Lower leg skin (tissue), 4 donors: ENCODE data around the gene RPTOR. TPM values are rescaled to one million over a fixed set of nuclear protein-coding genes. Genes with fewer than 3 reads are reported as not detected.

Experiments
- DNase-seq, 2 donors: peaks; one replicate each; pipeline ENCODE4 v3.0.0-alpha.2; 2019; ENCODE audit warnings: low spot score in 2 of 2
- H3K4me3 ChIP-seq: fragments of 200-600 bp; sonication (generic); 2 replicates; pipeline ENCODE4 v1.5.1; 2017; ENCODE audit warnings: mild to moderate bottlenecking, low read depth; ENCODE audit not compliant: poor library complexity, severe bottlenecking
- CTCF ChIP-seq, 3 donors: fragments of 450-650 bp; IDR thresholded peaks; one replicate each; pipeline ENCODE4 v1.5.1; 2016; ENCODE audit warnings: antibody characterized with exemption in 3 of 3, mild to moderate bottlenecking in 3 of 3, moderate library complexity in 2 of 3
- POLR2A ChIP-seq, 2 donors: fragments of 450-650 bp; IDR thresholded peaks; one replicate each; pipeline ENCODE4 v1.6.1; 2016 to 2017; ENCODE audit warnings: antibody characterized with exemption in 2 of 2, mild to moderate bottlenecking in 1 of 2, moderate library complexity in 1 of 2
- WGBS, 2 donors: methylation state at CpG; one replicate each; pipeline ENCODE4 v1.1.5; 2018; 5-methylcytosine and 5-hydroxymethylcytosine counted together
- intact Hi-C: fragments of 100-400 bp; cut with DNase I; formaldehyde crosslinking; loops from one replicate; pipeline ENCODE4 v1.15.0; 2023; ENCODE audit warnings: low total_unique reads
- total RNA-seq, 4 donors: library from RNA; depleted of rRNA; stranded (reverse); fragments of >200 nt; gene quantifications; one replicate each; pipeline ENCODE4 v1.1.0, GENCODE V29; 2016

The RPTOR gene
- total RNA-seq, 4 donors from 2014 or later, result 30.7 to 68.2 (median 39.8) TPM

GRCh38 chr17:80604670-80605010, 60.0 kb downstream of the RPTOR start:
- WGBS, 2 donors, result 94 to 97% methylated on average over 7 of the region's 7 CpGs
- no peak overlapping the region for H3K4me3 ChIP-seq
- TF ChIP-seq POLR2A (IDR thresholded peaks at IDR 0.05) (no peak), CTCF (IDR thresholded peaks at IDR 0.05) (no peak)
- intact Hi-C loops, result loop anchor here (10.0 kb wide), 1 partner anchor 1940 kb away; no protein-coding TSS in a partner anchor
- DNase-seq, result peak in 1 of 2 donors; percentile 36

GRCh38 chr17:80605326-80606066, 60.9 kb downstream of the RPTOR start:
- intact Hi-C loops, result loop anchor here (10.0 kb wide), 1 partner anchor 1941 kb away; no protein-coding TSS in a partner anchor
- peak in 1 of 2 donors; percentile 42 for DNase-seq
- TF ChIP-seq POLR2A (IDR thresholded peaks at IDR 0.05) (no peak), CTCF (IDR thresholded peaks at IDR 0.05) (no peak)
- no peak overlapping the region for H3K4me3 ChIP-seq
- WGBS, 2 donors, result 77 to 80% methylated on average over 16 of the region's 16 CpGs

- H3K4me3 ChIP-seq, result no peak overlapping the region
- TF ChIP-seq CTCF (IDR thresholded peaks at IDR 0.05) (no peak), POLR2A (IDR thresholded peaks at IDR 0.05) (no peak)
- no peak for DNase-seq
- 95 to 99% methylated on average over 12 of the region's 12 CpGs for WGBS, 2 donors
- intact Hi-C loops, result loop anchor here (10.0 kb wide), 1 partner anchor 1944 kb away; no protein-coding TSS in a partner anchor
These were observed 63.7 kb downstream of the RPTOR start for GRCh38 chr17:80608326-80608725.

GRCh38 chr17:80609757-80610156, 65.1 kb downstream of the RPTOR start:
- DNase-seq, result peak in 1 of 2 donors; percentile 25
- TF ChIP-seq CTCF (IDR thresholded peaks at IDR 0.05) (no peak), POLR2A (IDR thresholded peaks at IDR 0.05) (no peak)
- 88 to 89% methylated on average over 5 of the region's 5 CpGs for WGBS, 2 donors
- intact Hi-C loops, result loop anchor here (10.0 kb wide), 1 partner anchor 1945 kb away; no protein-coding TSS in a partner anchor
- H3K4me3 ChIP-seq, result no peak overlapping the region

GRCh38 chr17:80611816-80612215, 67.2 kb downstream of the RPTOR start:
- WGBS, 2 donors, result 60 to 69% methylated on average over 1 of the region's 1 CpG
- no peak overlapping the region for H3K4me3 ChIP-seq
- TF ChIP-seq CTCF (IDR thresholded peaks at IDR 0.05), result no peak
- TF ChIP-seq POLR2A (IDR thresholded peaks at IDR 0.05), result no peak
- DNase-seq, result peak in 1 of 2 donors; percentile 4
- intact Hi-C loops, result no loop called here
